ENCODE data around the gene MYO16.

MYO16 gene

DNA sequence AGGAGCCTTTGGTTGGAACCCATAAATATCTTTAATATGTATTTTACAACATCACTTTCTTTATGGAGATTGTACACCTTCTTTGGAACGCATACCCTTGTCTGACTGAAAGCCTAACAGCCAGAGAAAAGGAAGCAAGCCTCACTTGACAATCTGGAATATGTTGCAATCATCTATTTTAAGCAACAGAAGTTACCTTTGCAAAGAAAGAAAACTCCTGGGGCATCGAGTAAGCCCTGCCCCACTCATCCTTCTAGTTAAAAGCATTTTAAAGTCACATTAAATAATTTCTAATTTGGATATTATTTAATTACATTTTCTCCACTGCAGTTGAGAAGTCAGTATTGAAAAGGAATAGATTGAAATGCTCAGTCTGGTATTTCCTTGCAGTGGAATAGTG, 542.7 kb downstream of the MYO16 start:
- TF ChIP-seq, protein P1, sequence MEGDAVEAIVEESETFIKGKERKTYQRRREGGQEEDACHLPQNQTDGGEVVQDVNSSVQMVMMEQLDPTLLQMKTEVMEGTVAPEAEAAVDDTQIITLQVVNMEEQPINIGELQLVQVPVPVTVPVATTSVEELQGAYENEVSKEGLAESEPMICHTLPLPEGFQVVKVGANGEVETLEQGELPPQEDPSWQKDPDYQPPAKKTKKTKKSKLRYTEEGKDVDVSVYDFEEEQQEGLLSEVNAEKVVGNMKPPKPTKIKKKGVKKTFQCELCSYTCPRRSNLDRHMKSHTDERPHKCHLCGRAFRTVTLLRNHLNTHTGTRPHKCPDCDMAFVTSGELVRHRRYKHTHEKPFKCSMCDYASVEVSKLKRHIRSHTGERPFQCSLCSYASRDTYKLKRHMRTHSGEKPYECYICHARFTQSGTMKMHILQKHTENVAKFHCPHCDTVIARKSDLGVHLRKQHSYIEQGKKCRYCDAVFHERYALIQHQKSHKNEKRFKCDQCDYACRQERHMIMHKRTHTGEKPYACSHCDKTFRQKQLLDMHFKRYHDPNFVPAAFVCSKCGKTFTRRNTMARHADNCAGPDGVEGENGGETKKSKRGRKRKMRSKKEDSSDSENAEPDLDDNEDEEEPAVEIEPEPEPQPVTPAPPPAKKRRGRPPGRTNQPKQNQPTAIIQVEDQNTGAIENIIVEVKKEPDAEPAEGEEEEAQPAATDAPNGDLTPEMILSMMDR (conservative IDR thresholded peaks at IDR 0.05): no peak
- no peak for TF ChIP-seq ZFX (IDR thresholded peaks at IDR 0.05)
- H3K27ac ChIP-seq: no peak overlapping the region

DNA sequence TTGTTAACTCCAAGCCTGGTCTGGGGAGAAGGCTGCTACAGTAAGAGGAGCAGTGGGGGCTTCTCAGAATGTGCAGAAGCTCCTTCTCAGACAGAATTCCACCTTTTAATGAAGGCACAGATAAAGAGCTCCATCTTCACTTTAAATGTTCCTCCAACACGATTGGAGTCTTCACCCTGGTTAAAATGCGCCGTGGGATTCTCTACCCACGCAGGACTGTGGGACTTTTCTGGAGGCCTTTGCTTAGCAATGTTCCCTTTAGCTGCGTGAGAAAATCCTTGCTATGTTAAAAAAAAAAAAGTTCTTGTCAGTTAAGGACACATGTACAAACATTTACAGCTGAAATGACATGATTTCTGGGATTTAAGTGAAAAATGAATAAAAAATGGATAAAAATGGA, 546.3 kb downstream of the MYO16 start:
- H3K27ac ChIP-seq: no peak overlapping the region
- no peak for TF ChIP-seq ZFX (IDR thresholded peaks at IDR 0.05)
- TF ChIP-seq, protein P1 (conservative IDR thresholded peaks at IDR 0.05): no peak

DNA sequence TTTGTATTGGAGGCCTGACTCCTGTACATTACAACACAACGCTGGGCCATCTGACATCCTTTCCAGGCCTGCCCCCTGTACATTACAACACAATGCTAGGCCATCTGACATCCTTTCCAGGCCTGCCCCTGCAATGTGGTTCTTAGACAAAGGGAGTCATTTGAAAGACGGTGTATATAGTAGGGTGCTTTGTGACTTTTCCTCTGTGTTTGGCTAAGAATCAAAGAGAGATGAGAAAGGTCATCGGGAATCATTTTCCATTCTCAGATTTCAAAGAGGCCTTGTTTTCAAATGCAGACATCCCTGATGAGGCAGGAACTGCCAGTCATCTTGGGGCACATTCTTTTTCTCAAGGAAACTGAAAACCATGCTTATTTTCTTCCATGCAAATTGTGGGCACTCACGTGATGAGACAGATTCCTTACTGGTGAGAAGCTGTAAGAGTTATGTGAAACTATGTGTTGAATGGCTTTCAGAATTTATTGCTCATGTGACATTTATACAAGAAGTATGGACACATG, 551.6 kb downstream of the MYO16 start:
- H3K27ac ChIP-seq: no peak overlapping the region
- TF ChIP-seq, protein P1 (conservative IDR thresholded peaks at IDR 0.05): no peak
- TF ChIP-seq ZFX (IDR thresholded peaks at IDR 0.05): no peak

DNA sequence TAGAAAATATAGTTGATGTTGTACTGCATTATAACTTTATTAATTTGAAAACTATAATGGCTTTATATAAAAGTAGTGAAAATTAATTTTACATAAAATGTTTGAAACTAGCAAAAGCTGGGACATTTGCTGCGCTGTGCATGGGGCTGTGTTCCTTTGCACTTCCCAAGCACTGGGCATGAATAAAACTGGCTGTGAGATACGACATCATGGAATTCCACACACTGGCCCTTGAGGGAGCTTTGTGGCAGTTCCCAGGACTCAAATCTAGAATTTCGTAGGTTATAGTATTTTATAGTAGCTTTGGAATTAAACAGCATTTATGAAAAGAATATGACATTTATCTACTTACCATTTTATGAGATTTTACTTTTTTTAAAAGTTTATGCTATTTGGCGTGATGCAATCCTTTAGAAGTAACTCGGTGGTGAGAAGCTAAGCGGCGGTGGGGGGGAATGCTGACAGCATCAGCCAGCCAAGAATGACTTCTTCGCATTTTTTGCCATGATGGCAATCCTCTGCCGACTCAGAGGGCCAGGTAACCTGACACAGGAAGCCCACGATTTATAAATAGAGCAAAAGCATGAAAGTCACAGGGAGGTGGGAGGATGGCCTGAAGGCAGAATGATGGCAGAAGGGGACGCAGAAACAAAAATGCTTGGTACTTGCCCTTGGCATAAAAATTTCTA, 553.5 kb downstream of the MYO16 start:
- TF ChIP-seq ZFX (IDR thresholded peaks at IDR 0.05): no peak
- TF ChIP-seq, protein P1 (conservative IDR thresholded peaks at IDR 0.05): no peak
- H3K27ac ChIP-seq: no peak overlapping the region

DNA sequence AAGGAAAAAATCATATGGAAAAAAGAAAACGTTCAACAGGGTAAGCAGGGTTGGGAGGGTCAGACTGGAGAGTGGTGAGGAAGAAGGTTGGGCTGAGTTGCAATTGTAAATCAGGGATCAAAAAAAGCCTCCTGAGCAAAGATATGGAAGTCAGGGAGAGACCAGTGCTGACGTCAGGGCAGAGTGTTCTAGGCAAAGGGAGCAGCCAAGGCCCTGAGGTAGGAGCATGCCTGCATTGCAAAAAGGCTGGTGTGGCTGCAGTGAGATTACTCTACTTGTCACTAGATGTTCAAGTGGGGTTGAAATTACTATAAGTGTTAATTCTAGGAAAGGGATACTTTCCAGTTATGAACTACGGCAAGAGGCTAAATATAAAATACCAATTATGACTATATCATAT, 562.0 kb downstream of the MYO16 start:
- no peak overlapping the region for H3K27ac ChIP-seq
- no peak for TF ChIP-seq ZFX (IDR thresholded peaks at IDR 0.05)
- TF ChIP-seq, protein P1 (conservative IDR thresholded peaks at IDR 0.05): no peak

DNA sequence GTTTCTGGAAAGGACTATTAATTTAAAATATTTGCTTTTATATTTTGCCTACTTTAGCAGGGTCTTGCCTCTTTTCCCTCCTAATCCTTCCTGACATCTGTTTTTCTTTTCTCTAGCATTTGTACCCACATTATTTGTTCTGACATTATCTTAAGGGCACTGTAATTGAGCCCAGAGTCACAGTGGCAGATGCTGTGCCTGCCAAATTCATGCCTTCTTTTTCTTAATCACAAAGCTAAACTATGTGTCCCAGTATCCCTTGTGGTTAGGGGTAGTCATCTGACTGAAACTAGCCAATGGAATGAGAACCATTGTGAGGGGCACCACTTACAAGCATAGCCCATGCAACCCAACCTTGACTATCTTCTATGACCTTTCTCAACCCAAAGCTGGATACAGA, 562.9 kb downstream of the MYO16 start:
- H3K27ac ChIP-seq: no peak overlapping the region
- TF ChIP-seq, protein P1 (conservative IDR thresholded peaks at IDR 0.05): no peak
- TF ChIP-seq ZFX (IDR thresholded peaks at IDR 0.05): no peak

DNA sequence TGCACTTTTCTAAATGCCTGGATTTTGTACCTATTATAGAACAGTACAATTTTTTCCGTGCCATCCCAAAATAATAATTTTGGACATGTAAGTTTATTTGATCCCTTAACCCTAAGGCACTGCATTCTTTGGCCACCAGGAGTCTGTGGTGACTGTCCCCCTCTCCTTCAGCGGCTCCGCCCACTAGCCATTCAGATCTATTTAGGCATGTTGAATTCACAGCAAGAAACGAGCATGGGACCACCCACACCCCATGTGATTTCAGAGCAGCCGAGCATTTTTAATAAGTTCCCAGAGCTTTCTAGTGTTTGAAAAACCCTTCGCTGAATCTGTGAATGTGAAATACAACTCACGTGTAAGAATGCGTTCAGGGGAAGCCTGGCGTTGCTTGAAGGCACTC, 567.5 kb downstream of the MYO16 start:
- H3K27ac ChIP-seq: no peak overlapping the region
- TF ChIP-seq, protein P1 (conservative IDR thresholded peaks at IDR 0.05): peak; percentile 39
- no peak for TF ChIP-seq ZFX (IDR thresholded peaks at IDR 0.05)

Measured in C4-2B (cell line).